Bronchial epithelial cell (primary cell): ENCODE measurements around the gene YPEL2. TPM values are rescaled to one million over a fixed set of nuclear protein-coding genes. Genes with fewer than 3 reads are reported as not detected.
A peak's percentile ranks its signal among the peaks of the same experiment; 100 is the strongest.

ENCODE experiments used
- DNase-seq: peaks from one replicate; pipeline ENCODE4 v3.0.0-alpha.2; 2010; ENCODE audit warnings: low read depth
- FAIRE-seq: peaks from 2 replicates; lab custom pipeline; 2011; peaks lifted over from hg19 to GRCh38; lab: Jason Lieb, UNC
- H3K27me3 ChIP-seq: 2 replicates; pipeline ENCODE4 v1.5.1; 2011; ENCODE audit warnings: low read length; ENCODE audit not compliant: control insufficient read depth, insufficient read depth
- H3K36me3 ChIP-seq: 2 replicates; pipeline ENCODE4 v1.5.1; 2011; ENCODE audit warnings: low read length; ENCODE audit not compliant: control insufficient read depth, insufficient read depth
- H3K4me3 ChIP-seq: 2 replicates; pipeline ENCODE4 v1.5.1; 2011; ENCODE audit warnings: mild to moderate bottlenecking, low read depth, low read length, control low read depth
- CTCF ChIP-seq: IDR thresholded peaks from 2 replicates; pipeline ENCODE4 v1.5.1; 2011; ENCODE audit warnings: mild to moderate bottlenecking, moderate library complexity, low read length, control low read depth, inconsistent platforms; ENCODE audit not compliant: insufficient read depth, severe bottlenecking
- total RNA-seq: library from RNA; depleted of rRNA; stranded (reverse); fragments of >200 nt; gene quantifications from 2 replicates; pipeline ENCODE4 v1.2.1, GENCODE V29; 2014

Gene YPEL2
- total RNA-seq, 1 donor from 2014 or later = 2.1 TPM

- TF ChIP-seq CTCF = peak; percentile 81
- no peak overlapping the region for H3K4me3 ChIP-seq
- no peaks in the 10 kb centered on the region for H3K27me3 ChIP-seq
- no peaks in the 10 kb centered on the region for H3K36me3 ChIP-seq
- peak; percentile 74 for DNase-seq
- FAIRE-seq = no peak
Measured at GRCh38 chr17:59440757-59441463, 109.5 kb downstream of the YPEL2 start.

- no peak for DNase-seq
- H3K36me3 ChIP-seq = no peaks in the 10 kb centered on the region
- no peak for FAIRE-seq
- H3K4me3 ChIP-seq = no peak overlapping the region
- H3K27me3 ChIP-seq = no peaks in the 10 kb centered on the region
- TF ChIP-seq CTCF = no peak
Measured at GRCh38 chr17:59441464-59442096, 110.1 kb downstream of the YPEL2 start.

GRCh38 chr17:59443106-59443505, 111.7 kb downstream of the YPEL2 start:
- H3K36me3 ChIP-seq = no peaks in the 10 kb centered on the region
- TF ChIP-seq CTCF = no peak
- FAIRE-seq (no peak), DNase-seq (no peak)
- H3K4me3 ChIP-seq = no peak overlapping the region
- H3K27me3 ChIP-seq = no peaks in the 10 kb centered on the region

Other genes starting within 250 kb of the YPEL2 start
- 29.0 and 29.4 TPM in 2 replicates for gene TRIM37, start 224.8 kb upstream of the YPEL2 start, total RNA-seq
- gene SKA2, start 176.5 kb upstream of the YPEL2 start, total RNA-seq = 22.1 and 34.2 TPM in 2 replicates
- gene PRR11, start 175.9 kb upstream of the YPEL2 start, total RNA-seq = 1.3 and 3.4 TPM in 2 replicates
- 19.5 and 19.7 TPM in 2 replicates for gene SMG8, start 121.6 kb upstream of the YPEL2 start, total RNA-seq
- 1.6 and 2.6 TPM in 2 replicates for gene GDPD1, start 111.1 kb upstream of the YPEL2 start, total RNA-seq
- 29.3 and 37.6 TPM in 2 replicates for gene DHX40, start 234.0 kb downstream of the YPEL2 start, total RNA-seq